Measurements from ENCODE around the gene GIPC1. TPM values are rescaled to one million over a fixed set of nuclear protein-coding genes. Genes with fewer than 3 reads are reported as not detected.
A peak's percentile ranks its signal among the peaks of the same experiment; 100 is the strongest.

GIPC1 gene
- total and polyA plus RNA-seq, 9 of the 15 experiments (the other 6 are each of a cell fraction or from before 2014, with no cell fraction given): 0.49 to 54.7 (median 24.8) TPM

GRCh38 chr19:14434543-14435319 is 61.2 kb downstream of the GIPC1 start:
- peak; percentile 54 to 88 (median 63) for DNase-seq (ENCODE audit: extremely low read depth in 1 of 4, low spot score in 3 of 4)
- peaks cover 59% of the 10 kb centered on the region for H3K79me2 ChIP-seq (ENCODE audit: control insufficient read depth, insufficient read depth, low read length)
- H3K4me1 ChIP-seq (replicated peaks in 1 of 2; ENCODE audit: control insufficient read depth in 2 of 2, insufficient read depth in 2 of 2, low read length in 2 of 2): peaks cover 25 to 60% of the 10 kb centered on the region in 2 experiments
- H3K9me3 ChIP-seq (replicated peaks; ENCODE audit: control insufficient read depth, insufficient read depth, low read depth, low read length): no peaks in the 10 kb centered on the region
- peak overlapping the region; percentile 76 to 94 for H3K9ac ChIP-seq (ENCODE audit: insufficient read depth in 1 of 2, low read depth in 2 of 2, low read length in 2 of 2)
- no peak overlapping the region for H2AFZ ChIP-seq (ENCODE audit: low read depth, low read length)
- H3K27ac ChIP-seq (ENCODE audit: extremely low read depth, low read depth, low read length): peak overlapping the region; percentile 83
- peak; percentile 85 for FAIRE-seq
- peak overlapping the region; percentile 89 for H3K4me2 ChIP-seq (ENCODE audit: insufficient read depth, low read length)
- peak; percentile 80 for ATAC-seq
- BruUV-seq (replicated peaks): no TSS peak
- peaks cover 19% of the 10 kb centered on the region; the same call in 2 of the 3 replicates for H3K36me3 ChIP-seq (ENCODE audit: control insufficient read depth, insufficient read depth, low read length)
- POLR2A ChIA-PET: interaction anchor here (0.6 to 1.7 kb wide), 5 partner anchors 14 to 306 kb away, joined by 3 to 6 read pairs (median 4); no protein-coding TSS in a partner anchor
- H3K4me3 ChIP-seq: peak overlapping the region; percentile 81
- H3K9me1 ChIP-seq (ENCODE audit: control insufficient read depth, insufficient read depth, low read length): no peaks in the 10 kb centered on the region
- no peaks in the 10 kb centered on the region; the same call in 1 of the 2 replicates for H4K20me1 ChIP-seq (replicated peaks; ENCODE audit: control insufficient read depth, insufficient read depth, low read length)
- no peaks in the 10 kb centered on the region for H3K27me3 ChIP-seq (ENCODE audit: control insufficient read depth in 2 of 2, insufficient read depth in 2 of 2, low read length in 2 of 2)
- 9% methylated on average over 22 of the region's 23 CpGs for WGBS (ENCODE audit: insufficient coverage, low coverage, missing lambda C conversion rate)
- intact Hi-C loops (cut with micrococcal nuclease) (loop anchor here (5.0 to 10.0 kb wide), 2 partner anchors 33 to 120 kb away; no protein-coding TSS in a partner anchor), in situ Hi-C loops (cut with MboI) (no loop called here)
- CTCF ChIA-PET (ENCODE audit: low intra/inter-chr PET ratio): no interaction called here
- TF ChIP-seq EP400 (IDR thresholded peaks at IDR 0.05) (peak; percentile 42; the same call in 1 of the 2 replicates), TAF1 (IDR thresholded peaks at IDR 0.05; ENCODE audit: control insufficient read depth, extremely low read depth, insufficient read depth, low read length, severe bottlenecking) (peak; percentile 31), NFE2 (IDR thresholded peaks at IDR 0.05; ENCODE audit: low read depth) (no peak), TGIF2 (CRISPR knock-in tag; IDR thresholded peaks at IDR 0.05) (no peak), HDAC1 (IDR thresholded peaks at IDR 0.05) (peak in 1 of 2 experiments; percentile 47; a peak in 1 of 4 replicates), ESRRA (IDR thresholded peaks at IDR 0.05; ENCODE audit: borderline replicate concordance, low read depth) (0 out of 2 replicates have a peak, but pooled peaks have one; percentile 13), ZBTB11 (CRISPR knock-in tag; IDR thresholded peaks at IDR 0.05) (peak in 1 of 3 experiments; percentile 33; a peak in 1 of 6 replicates), EGR1 (conservative IDR thresholded peaks at IDR 0.05) (no peak), NCOA2 (IDR thresholded peaks at IDR 0.05; ENCODE audit: partially characterized antibody in 2 of 2) (no peak)
- TF ChIP-seq, protein P1, sequence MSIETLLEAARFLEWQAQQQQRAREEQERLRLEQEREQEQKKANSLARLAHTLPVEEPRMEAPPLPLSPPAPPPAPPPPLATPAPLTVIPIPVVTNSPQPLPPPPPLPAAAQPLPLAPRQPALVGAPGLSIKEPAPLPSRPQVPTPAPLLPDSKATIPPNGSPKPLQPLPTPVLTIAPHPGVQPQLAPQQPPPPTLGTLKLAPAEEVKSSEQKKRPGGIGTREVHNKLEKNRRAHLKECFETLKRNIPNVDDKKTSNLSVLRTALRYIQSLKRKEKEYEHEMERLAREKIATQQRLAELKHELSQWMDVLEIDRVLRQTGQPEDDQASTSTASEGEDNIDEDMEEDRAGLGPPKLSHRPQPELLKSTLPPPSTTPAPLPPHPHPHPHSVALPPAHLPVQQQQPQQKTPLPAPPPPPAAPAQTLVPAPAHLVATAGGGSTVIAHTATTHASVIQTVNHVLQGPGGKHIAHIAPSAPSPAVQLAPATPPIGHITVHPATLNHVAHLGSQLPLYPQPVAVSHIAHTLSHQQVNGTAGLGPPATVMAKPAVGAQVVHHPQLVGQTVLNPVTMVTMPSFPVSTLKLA (conservative IDR thresholded peaks at IDR 0.05): 0 out of 4 replicates have a peak, but pooled peaks have one; percentile 10 to 23

All from K562 (cell line).